Tibial nerve (tissue), 4 donors: Measurements from ENCODE around the gene HOATZ.

Experiments
- EP300 ChIP-seq, 2 donors: sonication (generic); formaldehyde crosslinking; IDR thresholded peaks; one replicate each; pipeline ENCODE4 v1.6.1; 2017; ENCODE audit warnings: antibody characterized with exemption in 2 of 2, mild to moderate bottlenecking in 1 of 2
- POLR2A ChIP-seq, 2 donors: fragments of 450-650 bp; IDR thresholded peaks; one replicate each; pipeline ENCODE4 v1.6.1; 2017; ENCODE audit warnings: antibody characterized with exemption in 2 of 2, mild to moderate bottlenecking in 2 of 2, moderate library complexity in 2 of 2
- TF ChIP-seq, protein P1 (sequence below), 5 experiments: fragments of 200-600 bp in 3 of 5; fragments of 450-650 bp in 2 of 5; sonication (generic) in 3 of 5; IDR thresholded peaks; one replicate each; pipeline ENCODE4 v1.5.1; 2016 to 2019; ENCODE audit warnings: antibody characterized with exemption in 5 of 5, mild to moderate bottlenecking in 3 of 5, moderate library complexity in 2 of 5

DNA sequence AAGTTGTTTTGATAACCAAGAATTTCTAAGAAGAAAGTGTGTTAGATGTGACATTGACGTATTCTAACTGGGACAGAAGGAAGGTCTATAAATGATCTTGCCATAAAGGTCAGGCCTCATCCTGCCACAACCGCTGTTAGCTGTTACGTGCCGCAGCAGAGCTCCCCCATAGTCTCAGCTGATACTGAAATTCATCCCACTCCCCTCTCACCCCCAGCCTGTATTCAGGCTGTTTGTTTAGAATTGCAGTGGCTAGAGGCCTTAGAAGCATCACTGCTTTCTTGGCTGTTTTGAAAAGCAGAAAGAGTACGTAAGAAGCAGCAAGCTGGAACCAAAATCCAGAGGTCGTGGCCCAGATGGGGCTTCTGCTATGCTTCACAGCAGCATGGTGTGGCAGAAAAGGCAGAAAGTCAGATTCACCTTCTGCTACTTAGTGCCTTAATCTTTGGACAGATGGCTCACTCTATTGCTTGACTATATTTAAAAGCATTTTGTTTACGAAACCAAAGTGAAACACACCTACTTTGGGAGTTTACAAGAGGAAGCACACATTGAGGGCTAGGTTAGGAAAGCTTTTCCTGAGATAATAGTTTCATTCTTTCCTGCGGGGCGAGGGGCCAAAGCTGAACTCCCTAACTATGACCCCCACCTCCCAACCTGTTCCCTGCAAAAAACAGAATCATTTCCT, 25.0 kb downstream of the HOATZ start:
- TF ChIP-seq, protein P1, sequence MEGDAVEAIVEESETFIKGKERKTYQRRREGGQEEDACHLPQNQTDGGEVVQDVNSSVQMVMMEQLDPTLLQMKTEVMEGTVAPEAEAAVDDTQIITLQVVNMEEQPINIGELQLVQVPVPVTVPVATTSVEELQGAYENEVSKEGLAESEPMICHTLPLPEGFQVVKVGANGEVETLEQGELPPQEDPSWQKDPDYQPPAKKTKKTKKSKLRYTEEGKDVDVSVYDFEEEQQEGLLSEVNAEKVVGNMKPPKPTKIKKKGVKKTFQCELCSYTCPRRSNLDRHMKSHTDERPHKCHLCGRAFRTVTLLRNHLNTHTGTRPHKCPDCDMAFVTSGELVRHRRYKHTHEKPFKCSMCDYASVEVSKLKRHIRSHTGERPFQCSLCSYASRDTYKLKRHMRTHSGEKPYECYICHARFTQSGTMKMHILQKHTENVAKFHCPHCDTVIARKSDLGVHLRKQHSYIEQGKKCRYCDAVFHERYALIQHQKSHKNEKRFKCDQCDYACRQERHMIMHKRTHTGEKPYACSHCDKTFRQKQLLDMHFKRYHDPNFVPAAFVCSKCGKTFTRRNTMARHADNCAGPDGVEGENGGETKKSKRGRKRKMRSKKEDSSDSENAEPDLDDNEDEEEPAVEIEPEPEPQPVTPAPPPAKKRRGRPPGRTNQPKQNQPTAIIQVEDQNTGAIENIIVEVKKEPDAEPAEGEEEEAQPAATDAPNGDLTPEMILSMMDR (IDR thresholded peaks at IDR 0.05): no peak
- TF ChIP-seq EP300 (IDR thresholded peaks at IDR 0.05) (no peak), POLR2A (IDR thresholded peaks at IDR 0.05) (no peak)
